ENCODE data around the gene PKHD1.

- TF ChIP-seq CTCF (IDR thresholded peaks at IDR 0.05) (no peak), POLR2A (IDR thresholded peaks at IDR 0.05) (no peak)
These were observed 122.1 kb downstream of the PKHD1 start for GRCh38 chr6:51965222-51965801.
